Colonic mucosa (tissue), 4 donors: ENCODE results near the gene REEP3. TPM values are rescaled to one million over a fixed set of nuclear protein-coding genes. Genes with fewer than 3 reads are reported as not detected.

Experiments used
- DNase-seq: peaks from one replicate; pipeline ENCODE4 v3.0.0-alpha.2; 2020
- H3K27ac ChIP-seq: fragments of 200-600 bp; one replicate; pipeline ENCODE4 v1.8.0; 2021
- H3K27me3 ChIP-seq: fragments of 200-600 bp; one replicate; pipeline ENCODE4 v1.8.0; 2021
- H3K36me3 ChIP-seq: fragments of 200-600 bp; one replicate; pipeline ENCODE4 v1.8.0; 2021
- H3K4me1 ChIP-seq: fragments of 200-600 bp; one replicate; pipeline ENCODE4 v1.8.0; 2021; ENCODE audit warnings: mild to moderate bottlenecking
- H3K4me3 ChIP-seq: fragments of 200-600 bp; one replicate; pipeline ENCODE4 v1.8.0; 2021
- H3K9ac ChIP-seq, 2 donors: one replicate each; pipeline ENCODE4 v1.7.0; 2013; ENCODE audit warnings: control low read depth in 2 of 2, low read depth in 2 of 2, low read length in 2 of 2
- H3K9me3 ChIP-seq: fragments of 200-600 bp; one replicate; pipeline ENCODE4 v1.8.0; 2021
- CTCF ChIP-seq: fragments of 200-600 bp; IDR thresholded peaks from one replicate; pipeline ENCODE4 v1.8.0; 2022; ENCODE audit warnings: antibody characterized with exemption, mild to moderate bottlenecking
- intact Hi-C: fragments of 100-400 bp; cut with DNase I; formaldehyde crosslinking; loops from one replicate; pipeline ENCODE4 v1.14.1; 2022
- total RNA-seq, 2 donors: library from RNA; stranded (reverse); fragmentation: NEBNext Ultra II Directional in 1 of 2; extraction: Animal tissue kit (Norgen Biotek cat#: 25700) in 1 of 2; gene quantifications; one replicate each; pipeline ENCODE4 v1.2.1, GENCODE V29; 2021
- donor health status: healthy.
- donor health status: DM: no; HTN: no; CAD: no.
- donor health status: DM: no; HTN: no; CAD: no.

Gene REEP3
- total RNA-seq, 2 donors from 2014 or later: 33.1 to 66.0 TPM

DNA sequence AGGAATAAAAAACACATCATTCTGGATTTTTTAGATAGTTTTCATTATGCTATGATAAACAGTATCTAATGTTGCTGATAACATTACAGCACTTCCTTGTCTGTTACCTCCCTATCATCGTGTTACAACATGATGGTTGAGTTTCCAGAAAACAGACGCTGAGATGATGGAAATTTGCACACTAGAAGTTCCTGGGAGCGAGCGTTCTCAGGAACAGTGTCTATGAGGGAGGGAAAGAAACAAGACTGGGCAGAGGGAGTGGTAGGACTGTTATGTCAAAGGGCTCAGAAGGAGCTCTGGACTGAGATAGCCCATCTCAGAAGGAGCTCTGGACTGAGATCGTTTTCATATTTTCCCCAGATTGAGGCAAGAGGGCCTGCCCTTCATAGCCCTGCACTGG lies 121.6 kb downstream of the REEP3 start:
- no peak overlapping the region for H3K9ac ChIP-seq
- no peak for DNase-seq
- H3K27ac ChIP-seq: no peak overlapping the region
- H3K4me3 ChIP-seq: no peak overlapping the region
- no peak for TF ChIP-seq CTCF
- intact Hi-C loops: no loop called here
- H3K36me3 ChIP-seq: no peaks in the 10 kb centered on the region
- no peaks in the 10 kb centered on the region for H3K27me3 ChIP-seq
- H3K9me3 ChIP-seq: no peaks in the 10 kb centered on the region
- H3K4me1 ChIP-seq: no peaks in the 10 kb centered on the region

GRCh38 chr10:63644418-63645142 lies 123.4 kb downstream of the REEP3 start:
- Histone ChIP-seq H3K27me3 (no peaks in the 10 kb centered on the region), H3K9me3 (no peaks in the 10 kb centered on the region), H3K27ac (no peak overlapping the region), H3K36me3 (no peaks in the 10 kb centered on the region), H3K4me3 (no peak overlapping the region), H3K4me1 (no peaks in the 10 kb centered on the region), H3K9ac (no peak overlapping the region)
- intact Hi-C loops: no loop called here
- DNase-seq: no peak
- no peak for TF ChIP-seq CTCF

GRCh38 chr10:63645195-63645594 lies 124.0 kb downstream of the REEP3 start:
- intact Hi-C loops: no loop called here
- H3K27me3 ChIP-seq: no peaks in the 10 kb centered on the region

GRCh38 chr10:63646491-63646890 lies 125.3 kb downstream of the REEP3 start:
- Histone ChIP-seq H3K27me3 (no peaks in the 10 kb centered on the region), H3K4me1 (no peaks in the 10 kb centered on the region), H3K9ac (no peak overlapping the region), H3K9me3 (no peaks in the 10 kb centered on the region), H3K27ac (no peak overlapping the region), H3K36me3 (no peaks in the 10 kb centered on the region), H3K4me3 (no peak overlapping the region)
- intact Hi-C loops: no loop called here
- no peak for TF ChIP-seq CTCF
- DNase-seq: no peak

More at GRCh38 chr10:63645195-63645594, 124.0 kb downstream of the REEP3 start:
- no peaks in the 10 kb centered on the region for H3K4me1 ChIP-seq
- no peak overlapping the region for H3K27ac ChIP-seq
- no peaks in the 10 kb centered on the region for H3K9me3 ChIP-seq
- H3K36me3 ChIP-seq: no peaks in the 10 kb centered on the region
- H3K9ac ChIP-seq: no peak overlapping the region
- no peak for DNase-seq
- no peak overlapping the region for H3K4me3 ChIP-seq
- no peak for TF ChIP-seq CTCF

DNA sequence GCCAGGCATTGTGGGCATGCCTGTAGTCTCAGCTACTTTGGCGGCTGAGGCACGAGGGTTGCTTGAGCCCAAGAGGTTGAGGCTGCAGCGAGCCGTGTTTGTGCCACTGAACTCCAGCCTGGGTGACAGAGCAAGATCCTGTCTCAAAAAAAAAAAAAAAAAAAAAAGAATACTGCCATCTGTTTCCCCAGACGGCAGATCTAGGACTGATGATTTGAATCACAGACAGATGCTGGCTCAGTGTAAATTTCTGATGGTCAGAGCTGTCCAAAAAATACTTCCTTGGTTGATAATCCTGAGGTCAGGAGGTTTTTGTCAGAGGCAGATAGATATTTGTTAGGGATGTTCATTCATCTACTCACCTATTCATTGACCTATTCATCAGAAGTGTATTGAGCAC lies 130.7 kb downstream of the REEP3 start:
- Histone ChIP-seq H3K4me1 (no peaks in the 10 kb centered on the region), H3K9me3 (no peaks in the 10 kb centered on the region), H3K36me3 (no peaks in the 10 kb centered on the region), H3K27ac (no peak overlapping the region), H3K27me3 (no peaks in the 10 kb centered on the region), H3K9ac (no peak overlapping the region), H3K4me3 (no peak overlapping the region)
- intact Hi-C loops: no loop called here
- DNase-seq: no peak
- TF ChIP-seq CTCF: no peak
